Epithelial cell of proximal tubule (primary cell): Measurements from ENCODE around the gene SRP19. TPM values are rescaled to one million over a fixed set of nuclear protein-coding genes. Genes with fewer than 3 reads are reported as not detected.
"Not testable (repeated sequence)": the region's sequence is repeated elsewhere in the genome, so short reads cannot be mapped to it uniquely, and the experiment has no call there.

Experiments used
- DNase-seq: peaks from one replicate; pipeline ENCODE4 v3.0.0-alpha.2; 2011; ENCODE audit warnings: low read depth
- H3K4me3 ChIP-seq: 2 replicates; pipeline ENCODE4 v1.5.1; 2011; ENCODE audit warnings: low read depth, mild to moderate bottlenecking, low read length
- CTCF ChIP-seq: conservative IDR thresholded peaks from 2 replicates; pipeline ENCODE4 v1.5.1; 2012; ENCODE audit warnings: low read depth, mild to moderate bottlenecking, low read length
- total RNA-seq: library from RNA; depleted of rRNA; stranded (reverse); fragments of >200 nt; gene quantifications from 2 replicates; pipeline ENCODE4 v1.2.3, GENCODE V29; 2015

SRP19 gene
- total RNA-seq, 1 donor from 2014 or later, result 75.1 TPM

GRCh38 chr5:112854651-112855050 lies 6.4 kb upstream of the SRP19 start:
- TF ChIP-seq CTCF, result no peak
- H3K4me3 ChIP-seq, result no peak overlapping the region
- DNase-seq, result no peak

- no peak overlapping the region for H3K4me3 ChIP-seq
- no peak for DNase-seq
- no peak for TF ChIP-seq CTCF
Measured at GRCh38 chr5:112857866-112858265, 3.2 kb upstream of the SRP19 start.

GRCh38 chr5:112860571-112860928 lies 537 bp upstream of the SRP19 start:
- not testable (repeated sequence) for DNase-seq
- peak overlapping the region; percentile 68 for H3K4me3 ChIP-seq

- DNase-seq, result no peak
- H3K4me3 ChIP-seq, result peak overlapping the region; percentile 68
- TF ChIP-seq CTCF, result no peak
Measured at GRCh38 chr5:112861638-112861985, 525 bp downstream of the SRP19 start.

- DNase-seq, result no peak
- no peak for TF ChIP-seq CTCF
- peak overlapping the region; percentile 68 for H3K4me3 ChIP-seq
Measured at GRCh38 chr5:112862085-112862484, 998 bp downstream of the SRP19 start.

GRCh38 chr5:112863549-112863948 lies 2.5 kb downstream of the SRP19 start:
- DNase-seq, result no peak
- no peak overlapping the region for H3K4me3 ChIP-seq
- no peak for TF ChIP-seq CTCF

- no peak overlapping the region for H3K4me3 ChIP-seq
- no peak for DNase-seq
- TF ChIP-seq CTCF, result no peak
Measured at GRCh38 chr5:112865128-112865527, 4.0 kb downstream of the SRP19 start.

GRCh38 chr5:112866739-112867138 lies 5.7 kb downstream of the SRP19 start:
- TF ChIP-seq CTCF, result no peak
- no peak for DNase-seq
- H3K4me3 ChIP-seq, result no peak overlapping the region
